Natural killer cell (primary cell): ENCODE measurements around the gene TMCO6. TPM values are rescaled to one million over a fixed set of nuclear protein-coding genes. Genes with fewer than 3 reads are reported as not detected.

Experiments used
- ATAC-seq, 3 donors: fragments of 150-1000 bp in 2 of 3; fragments of 200-7000 bp in 1 of 3; cut with Tn5 transposase; 1 replicate in 1 of 3; 2 replicates in 2 of 3; pipeline ENCODE4 v1.10.0; 2021; ENCODE audit warnings: mild to moderate bottlenecking in 2 of 3, moderate library complexity in 2 of 3
- DNase-seq, 2 donors: peaks; one replicate each; pipeline versions ENCODE4 v3.0.0 to v3.0.0-alpha.2; 2013 to 2021; ENCODE audit warnings: mixed read lengths in 1 of 2
- H3K27ac ChIP-seq: one replicate; pipeline ENCODE4 v1.5.1; 2013; ENCODE audit warnings: mild to moderate bottlenecking, low read length
- H3K27me3 ChIP-seq: one replicate; pipeline ENCODE4 v1.6.1; 2013; ENCODE audit warnings: low read length; ENCODE audit not compliant: control insufficient read depth, insufficient read depth
- H3K36me3 ChIP-seq: one replicate; pipeline ENCODE4 v1.6.1; 2013; ENCODE audit warnings: low read length; ENCODE audit not compliant: control insufficient read depth, insufficient read depth
- H3K4me1 ChIP-seq: one replicate; pipeline ENCODE4 v1.6.1; 2013; ENCODE audit warnings: low read length; ENCODE audit not compliant: control insufficient read depth, insufficient read depth
- H3K4me3 ChIP-seq: one replicate; pipeline ENCODE4 v1.5.1; 2013; ENCODE audit warnings: low read length
- H3K9me3 ChIP-seq: one replicate; pipeline ENCODE4 v1.6.1; 2013; ENCODE audit warnings: low read length; ENCODE audit not compliant: control insufficient read depth, insufficient read depth
- H3K27ac Mint-ChIP-seq, 2 donors: one replicate each; pipeline ENCODE4 v1.8.0; 2022; ENCODE audit warnings: mild to moderate bottlenecking in 2 of 2, mixed read lengths in 2 of 2, moderate library complexity in 1 of 2
- H3K27me3 Mint-ChIP-seq, 2 donors: one replicate each; pipeline ENCODE4 v1.8.0; 2022; ENCODE audit warnings: low read depth in 2 of 2, mixed read lengths in 2 of 2
- H3K36me3 Mint-ChIP-seq: one replicate; pipeline ENCODE4 v1.8.0; 2022; ENCODE audit warnings: mixed read lengths
- H3K4me1 Mint-ChIP-seq, 2 donors: one replicate each; pipeline ENCODE4 v1.8.0; 2022; ENCODE audit warnings: mixed read lengths in 2 of 2
- H3K4me3 Mint-ChIP-seq: one replicate; pipeline ENCODE4 v1.8.0; 2022; ENCODE audit warnings: mild to moderate bottlenecking, moderate library complexity, mixed read lengths
- H3K9me3 Mint-ChIP-seq, 2 donors: one replicate each; pipeline ENCODE4 v1.8.0; 2022; ENCODE audit warnings: mixed read lengths in 2 of 2
- WGBS: methylation state at CpG from one replicate; pipeline ENCODE4 v1.1.7; 2013; ENCODE audit warnings: missing lambda C conversion rate; ENCODE audit not compliant: insufficient coverage; 5-methylcytosine and 5-hydroxymethylcytosine counted together
- intact Hi-C: fragments of 100-400 bp; cut with micrococcal nuclease; formaldehyde crosslinking; loops from one replicate; pipeline ENCODE4 v1.14.2; 2022
- total RNA-seq, 4 donors: library from RNA; stranded (reverse); fragments of 120-200 nt in 1 of 4; gene quantifications; one replicate each; pipeline versions ENCODE4 v1.2.3 to v1.2.4, GENCODE V29; 2013 to 2022
- TF ChIP-seq, protein P1 (sequence below): fragments of 200-600 bp; IDR thresholded peaks from one replicate; pipeline ENCODE4 v1.8.0; 2022; ENCODE audit warnings: antibody characterized with exemption

The TMCO6 gene
- total RNA-seq, 3 donors from 2014 or later (not counting 1 experiment from before 2014, with no cell fraction given), result 17.9 to 19.5 (median 18.8) TPM

DNA sequence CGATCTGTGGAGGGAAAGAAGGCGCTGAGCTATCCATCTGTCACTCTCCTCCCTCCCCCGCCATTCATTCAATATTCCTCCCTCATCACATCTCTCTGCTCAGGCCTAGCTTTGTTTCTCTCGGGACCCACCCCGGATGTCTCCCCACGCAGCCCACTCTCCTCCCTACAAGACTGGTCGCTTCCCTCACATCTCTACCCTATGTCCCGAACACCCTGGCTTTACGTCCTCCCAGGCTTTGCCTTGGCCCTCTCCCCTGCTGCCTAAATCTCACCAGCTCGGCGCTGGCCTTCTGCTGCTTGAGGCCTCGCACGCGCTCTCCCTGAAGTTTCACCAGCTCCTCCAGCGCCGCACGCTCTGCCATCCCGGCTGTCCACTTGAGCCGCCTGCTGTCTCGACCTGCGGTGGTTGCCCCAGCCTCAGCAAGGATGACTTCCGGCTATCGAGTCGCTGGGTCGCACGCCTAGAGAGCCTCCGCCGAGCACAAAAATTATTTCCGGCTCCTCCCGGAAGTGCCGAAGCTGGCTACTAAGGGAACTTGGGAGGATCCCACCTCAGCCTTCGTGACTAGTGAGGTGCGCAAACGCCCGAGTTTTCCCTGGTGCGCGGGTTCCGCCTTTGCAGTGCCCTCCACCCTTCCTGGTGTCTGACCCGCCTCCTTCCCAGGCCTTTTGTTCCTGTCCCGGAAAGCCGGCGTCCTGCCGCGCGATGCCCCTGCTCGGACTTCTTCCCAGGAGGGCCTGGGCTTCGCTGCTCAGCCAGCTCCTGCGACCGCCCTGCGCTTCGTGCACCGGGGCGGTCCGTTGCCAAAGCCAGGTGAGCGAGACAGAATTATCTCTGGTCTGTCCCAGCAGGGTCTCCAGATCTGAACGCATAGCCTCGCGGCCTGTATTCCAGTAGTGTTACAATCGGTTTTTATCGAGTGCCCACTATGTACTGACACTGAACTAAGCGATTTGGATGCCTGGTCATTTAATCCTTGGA is 52.0 kb downstream of the TMCO6 start, which contains the start of the genes HARS1 and HARS2:
Gene HARS1, minus strand, starts transcription at position 430 of the 984 bp plus-strand sequence. Its CDS starts 66 bp downstream, at position 364.
Gene HARS2, plus strand, starts transcription at position 515 of the 984 bp plus-strand sequence. Its CDS starts 194 bp downstream, at position 709.
- Mint-ChIP-seq H3K27me3 (no peaks in the 10 kb centered on the region), H3K4me3 (peak within 1 kb of the TSS; percentile 100), H3K27ac (peak within 1 kb of the TSS; percentile 92 to 94), H3K4me1 (peaks cover 31 to 54% of the 10 kb centered on the region in 2 donors), H3K9me3 (no peaks in the 10 kb centered on the region), H3K36me3 (peaks cover 10% of the 10 kb centered on the region)
- H3K4me1 ChIP-seq, result peaks cover 16% of the 10 kb centered on the region
- intact Hi-C loops, result loop anchor here (1.0 to 2.0 kb wide), 3 partner anchors 9 to 290 kb away; partner anchors contain the start of genes ANKHD1, WDR55 and ZMAT2
- ATAC-seq, result peak; percentile 95 to 97 (median 97)
- peak within 1 kb of the TSS; percentile 77 for H3K4me3 ChIP-seq
- TF ChIP-seq, protein P1, sequence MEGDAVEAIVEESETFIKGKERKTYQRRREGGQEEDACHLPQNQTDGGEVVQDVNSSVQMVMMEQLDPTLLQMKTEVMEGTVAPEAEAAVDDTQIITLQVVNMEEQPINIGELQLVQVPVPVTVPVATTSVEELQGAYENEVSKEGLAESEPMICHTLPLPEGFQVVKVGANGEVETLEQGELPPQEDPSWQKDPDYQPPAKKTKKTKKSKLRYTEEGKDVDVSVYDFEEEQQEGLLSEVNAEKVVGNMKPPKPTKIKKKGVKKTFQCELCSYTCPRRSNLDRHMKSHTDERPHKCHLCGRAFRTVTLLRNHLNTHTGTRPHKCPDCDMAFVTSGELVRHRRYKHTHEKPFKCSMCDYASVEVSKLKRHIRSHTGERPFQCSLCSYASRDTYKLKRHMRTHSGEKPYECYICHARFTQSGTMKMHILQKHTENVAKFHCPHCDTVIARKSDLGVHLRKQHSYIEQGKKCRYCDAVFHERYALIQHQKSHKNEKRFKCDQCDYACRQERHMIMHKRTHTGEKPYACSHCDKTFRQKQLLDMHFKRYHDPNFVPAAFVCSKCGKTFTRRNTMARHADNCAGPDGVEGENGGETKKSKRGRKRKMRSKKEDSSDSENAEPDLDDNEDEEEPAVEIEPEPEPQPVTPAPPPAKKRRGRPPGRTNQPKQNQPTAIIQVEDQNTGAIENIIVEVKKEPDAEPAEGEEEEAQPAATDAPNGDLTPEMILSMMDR, result no peak
- no peaks in the 10 kb centered on the region for H3K9me3 ChIP-seq
- under 1% methylated on average over 61 of the region's 61 CpGs for WGBS
- H3K27me3 ChIP-seq, result no peaks in the 10 kb centered on the region
- H3K27ac ChIP-seq, result peak within 1 kb of the TSS; percentile 64
- peaks cover 35% of the 10 kb centered on the region for H3K36me3 ChIP-seq
- DNase-seq, result peak; percentile 70 to 91

DNA sequence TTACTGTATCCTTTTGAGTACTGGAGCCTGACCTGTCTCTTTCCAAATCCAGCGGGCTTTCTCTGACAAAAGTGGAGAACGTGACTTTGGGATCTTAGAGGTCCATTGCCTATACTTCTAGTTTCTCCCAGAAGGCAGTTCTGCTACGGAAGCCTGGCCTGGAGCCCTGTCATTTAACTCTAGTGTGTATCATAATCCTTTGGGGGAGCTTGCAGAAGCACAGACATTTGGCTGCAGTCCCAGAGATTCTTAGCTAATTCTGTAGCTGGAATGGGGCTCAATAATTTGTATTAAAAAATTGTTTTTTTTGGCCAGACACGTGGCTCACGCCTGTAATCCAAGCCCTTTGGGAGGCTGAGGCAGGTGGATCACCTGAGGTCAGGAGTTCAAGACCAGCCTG is 55.0 kb downstream of the TMCO6 start:
- TF ChIP-seq, protein P1, result no peak
- no peak overlapping the region for H3K4me3 ChIP-seq
- peaks cover 56% of the 10 kb centered on the region for H3K36me3 ChIP-seq
- Mint-ChIP-seq H3K27ac (no peak overlapping the region), H3K4me3 (peak overlapping the region; percentile 7), H3K27me3 (no peaks in the 10 kb centered on the region), H3K36me3 (peaks cover 33% of the 10 kb centered on the region), H3K4me1 (peaks cover 26 to 45% of the 10 kb centered on the region in 2 donors), H3K9me3 (no peaks in the 10 kb centered on the region)
- intact Hi-C loops, result no loop called here
- DNase-seq, result no peak
- 98% methylated on average over 5 of the region's 5 CpGs for WGBS
- no peaks in the 10 kb centered on the region for H3K27me3 ChIP-seq
- no peak for ATAC-seq
- no peaks in the 10 kb centered on the region for H3K9me3 ChIP-seq
- no peak overlapping the region for H3K27ac ChIP-seq
- peaks cover 16% of the 10 kb centered on the region for H3K4me1 ChIP-seq

Other genes starting within 250 kb of the TMCO6 start
- 100 to 1,000 TPM; 225 to 239 (median 230) TPM for gene ANKHD1, start 237.6 kb upstream of the TMCO6 start, total RNA-seq
- 1 to 10 TPM; 5.8 to 9.4 (median 6.0) TPM for gene EIF4EBP3, start 91.8 kb upstream of the TMCO6 start, total RNA-seq
- gene SRA1, start 82.0 kb upstream of the TMCO6 start, total RNA-seq, result 10 to 100 TPM; 42.2 to 66.4 (median 59.4) TPM
- gene APBB3, start 74.9 kb upstream of the TMCO6 start, total RNA-seq, result 10 to 100 TPM; 44.0 to 44.9 (median 44.4) TPM
- 10 to 100 TPM; 63.1 to 76.1 (median 72.3) TPM for gene SLC35A4, start 74.6 kb upstream of the TMCO6 start, total RNA-seq
- 10 to 100 TPM in 1 of 3 donors, 1 to 10 TPM in 2; 1.4 to 15.9 (median 7.0) TPM for gene CD14, start 6.3 kb upstream of the TMCO6 start, total RNA-seq
- gene NDUFA2, start 8.2 kb downstream of the TMCO6 start, total RNA-seq, result 10 to 100 TPM; 41.0 to 48.3 (median 42.8) TPM
- 100 to 1,000 TPM; 144 to 204 (median 148) TPM for gene IK, start 8.4 kb downstream of the TMCO6 start, total RNA-seq
- gene WDR55, start 25.5 kb downstream of the TMCO6 start, total RNA-seq, result 10 to 100 TPM; 42.3 to 45.1 (median 43.3) TPM
- gene DND1, start 34.1 kb downstream of the TMCO6 start, total RNA-seq, result 1 to 10 TPM in 2 of 3 donors, under 1 TPM in 1; 0.90 to 1.1 (median 1.1) TPM
- 10 to 100 TPM; 62.4 to 73.8 (median 68.3) TPM for gene HARS1, start 51.9 kb downstream of the TMCO6 start, total RNA-seq
- 10 to 100 TPM; 42.5 to 48.4 (median 45.6) TPM for gene HARS2, start 52.0 kb downstream of the TMCO6 start, total RNA-seq
- gene ZMAT2, start 61.0 kb downstream of the TMCO6 start, total RNA-seq, result 10 to 100 TPM; 47.0 to 50.4 (median 49.5) TPM
- gene PCDHA1, start 146.7 kb downstream of the TMCO6 start, total RNA-seq, result not detected
- not detected for gene PCDHA2, start 155.4 kb downstream of the TMCO6 start, total RNA-seq
- gene PCDHA3, start 161.6 kb downstream of the TMCO6 start, total RNA-seq, result not detected
- gene PCDHA4, start 167.6 kb downstream of the TMCO6 start, total RNA-seq, result not detected
- not detected for gene PCDHA5, start 182.2 kb downstream of the TMCO6 start, total RNA-seq
- not detected for gene PCDHA6, start 188.5 kb downstream of the TMCO6 start, total RNA-seq
- not detected for gene PCDHA7, start 194.8 kb downstream of the TMCO6 start, total RNA-seq
- not detected for gene PCDHA8, start 201.7 kb downstream of the TMCO6 start, total RNA-seq
- not detected for gene PCDHA9, start 208.9 kb downstream of the TMCO6 start, total RNA-seq
- not detected for gene PCDHA10, start 216.4 kb downstream of the TMCO6 start, total RNA-seq
- not detected for gene PCDHA11, start 229.5 kb downstream of the TMCO6 start, total RNA-seq
- not detected for gene PCDHA12, start 235.9 kb downstream of the TMCO6 start, total RNA-seq
- not detected for gene PCDHA13, start 242.7 kb downstream of the TMCO6 start, total RNA-seq